Pancreas (tissue), 10 donors: ENCODE data around the gene CCR2. TPM values are rescaled to one million over a fixed set of nuclear protein-coding genes. Genes with fewer than 3 reads are reported as not detected.

Source experiments
- ATAC-seq, 4 donors: fragments of 200-7000 bp; cut with Tn5 transposase; one replicate each; pipeline versions ENCODE4 v1.8.0 to v1.9.1; 2020; ENCODE audit warnings: mild to moderate bottlenecking in 4 of 4, moderate library complexity in 4 of 4
- DNase-seq, 6 donors: peaks; one replicate each; pipeline ENCODE4 v3.0.0-alpha.2; 2020
- FAIRE-seq: peaks from 2 replicates; lab custom pipeline; 2012; peaks lifted over from hg19 to GRCh38; lab: Jason Lieb, UNC
- H3K27ac ChIP-seq, 4 donors: fragments of 200-600 bp; sonication (generic); 1 replicate in 3 of 4; 2 replicates in 1 of 4; pipeline versions ENCODE4 v1.5.0 to v1.8.0; 2020
- H3K27me3 ChIP-seq, 4 donors: fragments of 200-600 bp; one replicate each; pipeline ENCODE4 v1.8.0; 2021
- H3K36me3 ChIP-seq, 3 donors: fragments of 200-600 bp; sonication (generic) in 1 of 3; one replicate each; pipeline versions ENCODE4 v1.5.0 to v1.8.0; 2020 to 2021
- H3K4me1 ChIP-seq, 3 donors: fragments of 200-600 bp; one replicate each; pipeline ENCODE4 v1.8.0; 2021
- H3K4me3 ChIP-seq, 4 donors: fragments of 200-600 bp; sonication (generic) in 2 of 4; one replicate each; pipeline versions ENCODE4 v1.5.0 to v1.8.0; 2020 to 2021
- H3K9me3 ChIP-seq, 4 donors: fragments of 200-600 bp; one replicate each; pipeline ENCODE4 v1.8.0; 2021
- CTCF ChIP-seq, 4 donors: fragments of 200-600 bp; sonication (generic) in 3 of 4; IDR thresholded peaks; one replicate each; pipeline versions ENCODE4 v1.5.0 to v1.8.0; 2021; ENCODE audit warnings: antibody characterized with exemption in 4 of 4
- WGBS, 2 donors: extraction: QIAGEN DNeasy Blood & Tissue Kit; methylation state at CpG; one replicate each; pipeline ENCODE4 v1.1.7; 2013; 5-methylcytosine and 5-hydroxymethylcytosine counted together
- intact Hi-C, 3 donors: fragments of 100-400 bp; cut with DNase I; formaldehyde crosslinking; loops; one replicate each; pipeline versions ENCODE4 v1.11.1 to v1.14.2; 2022
- polyA plus RNA-seq, 2 donors: library from polyadenylated mRNA; stranded (reverse); fragments of 200-250 nt; gene quantifications; one replicate each; pipeline ENCODE4 v1.2.3, GENCODE V29; 2013
- total RNA-seq, 6 donors: library from RNA; stranded (reverse); fragmentation: NEBNext Ultra II Directional in 4 of 6; extraction: Animal tissue kit (Norgen Biotek cat#: 25700) in 4 of 6; gene quantifications; one replicate each; pipeline versions ENCODE4 v1.2.1 to v1.2.4, GENCODE V29; 2021 to 2023
- donor health status: healthy with polysubstance abuse.
- donor health status: DM: no; HTN: no; CAD: no; lungs with moderate emphysema.
- donor health status: DM: no; HTN: no; CAD: no.
- donor health status: control.
- donor health status: control.
- donor health status: Bipolar disorder and iron deficiency.
- donor health status: DM: yes; HTN: yes; CAD: no.
- donor health status: DM: no; HTN: no; CAD: no.
- donor health status: DM: no; HTN: no; CAD: no.
- donor health status: DM: yes; HTN: yes; CAD: no.

CCR2 gene
- total and polyA plus RNA-seq, 8 donors: 0.14 to 3.5 (median 0.26) TPM

DNA sequence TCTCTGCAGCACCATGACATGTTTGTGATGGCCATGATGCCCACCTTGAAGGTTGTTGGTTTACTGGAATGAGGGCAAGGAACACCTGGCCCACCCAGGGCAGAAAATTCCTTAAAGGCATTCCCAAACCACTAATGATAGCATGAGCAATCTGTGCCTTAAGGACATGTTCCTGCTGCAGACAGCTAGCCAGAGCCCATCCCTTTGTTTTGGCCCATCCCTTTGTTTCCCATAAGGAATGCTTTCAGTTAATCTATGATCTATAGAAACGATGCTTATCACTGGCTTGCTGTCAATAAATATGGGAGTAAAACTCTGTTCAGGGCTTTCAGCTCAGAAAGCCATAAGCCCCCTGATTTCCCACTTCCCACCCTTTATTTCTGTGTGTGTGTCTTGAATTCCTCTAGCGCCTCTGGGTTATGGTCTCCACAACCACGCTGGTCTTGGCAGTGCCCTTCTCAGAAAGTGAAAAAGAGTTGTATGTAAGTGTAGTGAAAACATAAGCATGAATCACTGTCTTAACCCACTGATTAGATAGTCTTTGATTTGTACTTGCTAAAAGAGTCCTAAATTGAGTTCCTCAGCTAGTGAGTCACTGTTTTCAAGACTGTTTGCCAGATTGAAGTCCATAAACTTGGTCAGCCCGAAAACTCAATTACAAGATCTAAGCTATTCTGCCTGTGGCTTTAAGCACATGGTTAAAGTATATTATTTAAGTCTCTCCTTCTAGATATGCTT is 19.0 kb upstream of the CCR2 start:
- DNase-seq (no peak), FAIRE-seq (no peak)

DNA sequence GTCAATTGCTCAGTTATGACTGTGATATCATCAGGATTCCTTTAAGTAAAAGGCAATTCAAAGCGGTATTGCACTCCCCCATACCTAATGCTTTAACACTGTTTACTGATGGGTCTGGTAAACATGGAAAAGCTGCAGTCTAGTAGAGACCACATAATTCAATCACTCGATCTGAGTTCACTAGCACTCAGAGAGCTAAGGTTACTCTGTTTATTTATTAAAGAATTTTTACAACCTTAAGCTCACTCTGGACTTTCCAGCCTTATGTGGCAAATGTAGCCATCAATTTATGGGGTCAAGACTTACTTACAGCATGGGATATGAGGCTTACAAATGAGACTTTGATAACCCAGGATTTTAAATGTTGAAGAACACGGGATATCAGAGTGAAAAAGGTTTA is 18.4 kb upstream of the CCR2 start:
- no peaks in the 10 kb centered on the region for H3K4me1 ChIP-seq
- no peaks in the 10 kb centered on the region for H3K9me3 ChIP-seq
- intact Hi-C loops: no loop called here
- FAIRE-seq (no peak), ATAC-seq (no peak), DNase-seq (no peak)
- no peaks in the 10 kb centered on the region for H3K36me3 ChIP-seq
- H3K4me3 ChIP-seq: no peak overlapping the region
- 33 to 35% methylated on average over 3 of the region's 3 CpGs for WGBS, 2 donors
- TF ChIP-seq CTCF (IDR thresholded peaks at IDR 0.05): no peak
- no peaks in the 10 kb centered on the region for H3K27me3 ChIP-seq
- no peak overlapping the region for H3K27ac ChIP-seq

More for the DNA sequence above, 19.0 kb upstream of the CCR2 start:
- WGBS, 2 donors: 60 to 77% methylated on average over 4 of the region's 4 CpGs
- Histone ChIP-seq H3K27ac (no peak overlapping the region), H3K36me3 (no peaks in the 10 kb centered on the region), H3K4me1 (no peaks in the 10 kb centered on the region), H3K9me3 (no peaks in the 10 kb centered on the region), H3K27me3 (no peaks in the 10 kb centered on the region), H3K4me3 (no peak overlapping the region)
- no peak for ATAC-seq
- intact Hi-C loops: no loop called here
- no peak for TF ChIP-seq CTCF (IDR thresholded peaks at IDR 0.05)

DNA sequence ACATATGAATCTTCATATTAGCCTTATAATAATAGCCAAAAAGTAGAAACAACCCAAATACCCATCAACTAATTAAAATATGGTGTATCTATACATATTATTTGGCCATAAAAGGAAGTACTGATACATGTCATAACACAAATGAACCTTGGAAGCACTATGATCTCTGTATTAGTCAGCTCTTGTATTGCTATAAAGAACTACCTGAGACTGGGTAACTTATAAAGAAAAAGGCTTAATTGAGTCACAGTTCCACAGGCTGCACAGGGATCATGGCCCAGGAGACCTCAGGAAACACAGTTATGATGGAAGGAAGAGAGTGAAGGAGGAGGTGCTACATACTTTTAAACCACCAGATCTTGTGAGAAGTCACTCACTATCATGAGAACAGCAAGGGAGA is 16.0 kb upstream of the CCR2 start:
- no peaks in the 10 kb centered on the region for H3K4me1 ChIP-seq
- intact Hi-C loops: no loop called here
- DNase-seq (no peak), FAIRE-seq (no peak), ATAC-seq (no peak)
- no peak overlapping the region for H3K4me3 ChIP-seq
- H3K36me3 ChIP-seq: no peaks in the 10 kb centered on the region
- no peaks in the 10 kb centered on the region for H3K9me3 ChIP-seq
- H3K27ac ChIP-seq: no peak overlapping the region
- H3K27me3 ChIP-seq: no peaks in the 10 kb centered on the region
- TF ChIP-seq CTCF (IDR thresholded peaks at IDR 0.05): no peak

- ATAC-seq (no peak), FAIRE-seq (no peak), DNase-seq (no peak)
- Histone ChIP-seq H3K9me3 (no peaks in the 10 kb centered on the region), H3K27me3 (no peaks in the 10 kb centered on the region), H3K4me3 (no peak overlapping the region), H3K27ac (no peak overlapping the region), H3K36me3 (no peaks in the 10 kb centered on the region), H3K4me1 (no peaks in the 10 kb centered on the region)
- 84 to 88% methylated on average over 1 of the region's 1 CpG for WGBS, 2 donors
- TF ChIP-seq CTCF (IDR thresholded peaks at IDR 0.05): no peak
- intact Hi-C loops: no loop called here
These were observed 15.1 kb upstream of the CCR2 start for GRCh38 chr3:46338840-46339239.

DNA sequence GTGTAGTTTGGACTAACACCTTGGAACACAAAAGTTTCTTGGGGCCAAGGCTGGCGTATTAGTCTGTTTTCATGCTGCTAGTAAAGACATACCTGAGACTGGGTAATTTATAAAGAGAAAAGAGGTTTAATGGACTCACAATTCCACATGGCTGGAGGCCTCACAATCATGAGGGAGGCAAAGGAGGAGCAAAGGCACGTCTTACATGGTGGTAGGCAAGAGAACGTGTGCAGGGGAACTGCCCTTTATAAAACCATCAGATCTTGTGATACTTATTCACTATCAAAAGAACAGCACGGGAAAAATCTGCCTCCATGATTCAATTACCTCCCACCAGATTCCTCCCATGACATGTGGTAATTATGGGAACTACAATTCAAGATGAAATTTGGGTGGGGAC is 9.4 kb upstream of the CCR2 start:
- Histone ChIP-seq H3K4me3 (no peak overlapping the region), H3K27me3 (no peaks in the 10 kb centered on the region), H3K36me3 (no peaks in the 10 kb centered on the region), H3K4me1 (no peaks in the 10 kb centered on the region), H3K27ac (no peak overlapping the region), H3K9me3 (no peaks in the 10 kb centered on the region)
- TF ChIP-seq CTCF (IDR thresholded peaks at IDR 0.05): no peak
- WGBS, 2 donors: 58 to 77% methylated on average over 4 of the region's 4 CpGs
- no peak for DNase-seq
- no peak for FAIRE-seq
- no peak for ATAC-seq
- intact Hi-C loops: no loop called here
